HG03521 (cell line): Measurements from ENCODE around the gene ROS1.
"Not testable (repeated sequence)": the region's sequence is repeated elsewhere in the genome, so short reads cannot be mapped to it uniquely, and the experiment has no call there.

ENCODE experiments used
- ATAC-seq: cut with Tn5 transposase; IDR thresholded peaks from one replicate; pipeline ENCODE4 v1.9.1; 2021; ENCODE audit warnings: mild to moderate bottlenecking, moderate library complexity; ENCODE audit not compliant: unreplicated experiment

Gene ROS1

DNA sequence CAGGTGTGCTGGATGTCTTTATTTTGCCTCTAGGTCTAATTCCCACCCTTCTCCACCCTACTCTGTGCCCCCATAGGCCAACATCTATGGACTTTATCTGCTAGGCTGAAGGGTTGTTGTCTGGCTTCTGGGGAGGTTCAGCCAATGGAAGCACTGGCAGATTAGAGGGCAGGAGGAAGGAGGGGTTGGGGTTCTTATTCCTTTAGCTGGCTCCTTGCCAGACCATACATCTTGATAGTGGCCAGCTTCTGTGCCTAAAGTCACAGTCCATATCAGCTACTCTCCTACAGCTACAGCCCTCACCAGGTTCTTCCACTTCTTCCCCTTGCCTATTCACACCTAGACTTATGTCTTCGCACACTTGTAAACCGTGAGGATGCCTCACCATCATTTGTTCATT, 41.1 kb downstream of the ROS1 start:
- ATAC-seq = no peak

DNA sequence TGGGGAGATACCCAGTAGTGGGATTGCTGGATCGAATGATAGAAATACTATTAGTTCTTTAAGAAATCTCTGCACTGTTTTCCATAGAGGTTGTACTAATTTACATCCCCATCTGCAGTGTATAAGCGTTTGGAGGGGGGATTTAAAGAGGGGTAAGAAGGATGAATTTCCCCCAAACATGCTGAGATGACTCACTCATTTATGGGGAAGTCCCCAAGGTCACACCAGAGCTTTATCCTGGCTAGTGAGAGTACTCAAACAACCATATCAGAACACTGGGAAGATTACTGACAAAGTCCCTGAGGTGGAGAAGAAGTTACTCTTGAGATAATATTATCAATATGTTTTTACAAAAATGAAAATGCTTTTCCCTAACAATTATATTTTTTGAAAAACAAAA, 44.0 kb downstream of the ROS1 start:
- no peak for ATAC-seq

DNA sequence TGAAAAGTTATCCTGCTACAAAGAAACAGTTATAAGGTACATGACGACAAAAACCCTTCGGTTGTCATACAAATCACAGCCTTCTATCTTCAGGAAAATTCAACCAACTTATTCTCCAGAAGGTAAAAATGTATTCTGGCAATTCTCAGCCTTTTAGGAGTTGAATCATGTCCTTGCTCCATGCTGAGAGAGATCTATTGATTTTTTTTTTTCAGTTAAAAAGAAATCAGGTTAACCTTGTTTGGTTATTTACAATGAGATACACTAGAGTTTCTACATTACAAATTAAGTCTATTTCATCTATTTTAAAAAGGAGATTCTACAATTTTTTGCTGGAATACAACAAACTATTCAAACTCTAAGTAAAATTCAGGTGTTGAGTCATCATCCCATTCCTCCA, 45.4 kb downstream of the ROS1 start:
- no peak for ATAC-seq

DNA sequence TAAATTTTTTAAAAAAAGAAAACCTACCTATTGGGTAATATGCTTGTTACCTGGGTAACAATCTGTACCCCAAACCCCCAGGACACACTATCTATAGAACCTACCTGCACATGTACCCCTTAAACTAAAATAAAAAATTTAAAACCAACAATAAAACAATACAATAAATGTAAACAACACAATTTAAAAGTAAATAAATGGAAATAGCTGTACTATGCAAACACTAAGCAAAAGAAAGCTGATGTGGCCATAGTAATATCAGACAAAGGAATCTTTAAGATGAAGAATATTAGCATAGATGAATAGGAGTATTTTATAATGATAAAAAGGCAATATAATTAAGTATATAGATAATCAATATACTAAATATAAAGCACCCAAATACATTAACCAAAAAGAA, 50.3 kb downstream of the ROS1 start:
- ATAC-seq = no peak

DNA sequence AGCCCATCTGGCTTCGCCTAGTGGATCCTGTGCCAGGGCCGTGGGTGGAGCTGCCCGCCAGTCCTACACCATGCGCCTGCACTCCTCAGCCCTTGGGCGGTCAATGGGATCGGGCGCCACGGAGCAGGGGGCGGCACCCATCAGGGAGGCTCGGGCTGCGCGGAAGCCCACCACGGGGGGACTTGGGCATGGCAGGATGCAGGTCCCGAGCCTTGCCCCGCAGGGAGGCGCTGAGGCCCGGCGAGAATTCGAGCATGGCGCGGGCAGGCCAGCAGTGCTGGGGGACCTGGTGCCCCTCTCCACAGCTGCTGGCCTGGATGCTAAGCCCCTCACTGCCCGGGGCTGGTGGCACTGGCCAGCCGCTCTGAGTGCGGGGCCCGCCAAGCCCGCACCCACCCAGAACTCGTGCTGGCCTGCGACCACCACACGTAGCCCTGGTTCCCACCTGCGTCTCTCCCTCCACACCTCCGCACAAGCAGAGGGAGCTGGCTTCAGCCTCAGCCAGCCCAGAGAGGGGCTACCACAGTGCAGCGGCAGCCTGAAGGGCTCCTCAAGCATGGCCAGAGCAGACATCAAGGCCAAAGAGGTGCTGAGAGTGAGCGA, 52.4 kb downstream of the ROS1 start:
- ATAC-seq = no peak

DNA sequence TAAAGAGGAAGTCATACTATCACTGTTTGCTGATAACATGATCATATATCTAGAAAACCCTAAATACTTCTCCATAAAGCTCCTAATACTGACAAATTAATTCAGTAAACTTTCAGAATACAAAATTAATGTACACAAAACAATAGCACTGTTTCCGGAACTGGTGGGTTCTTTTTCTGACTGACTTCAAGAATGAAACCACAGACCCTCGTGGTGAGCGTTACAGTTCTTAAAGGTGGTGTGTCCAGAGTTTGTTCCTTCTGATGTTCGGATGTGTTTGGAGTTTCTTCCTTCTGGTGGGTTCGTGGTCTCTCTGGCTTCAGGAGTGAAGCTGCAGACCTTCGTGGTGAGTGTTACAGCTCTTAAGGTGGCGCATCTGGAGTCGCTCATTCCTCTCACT, 53.5 kb downstream of the ROS1 start:
- not testable (repeated sequence) for ATAC-seq

DNA sequence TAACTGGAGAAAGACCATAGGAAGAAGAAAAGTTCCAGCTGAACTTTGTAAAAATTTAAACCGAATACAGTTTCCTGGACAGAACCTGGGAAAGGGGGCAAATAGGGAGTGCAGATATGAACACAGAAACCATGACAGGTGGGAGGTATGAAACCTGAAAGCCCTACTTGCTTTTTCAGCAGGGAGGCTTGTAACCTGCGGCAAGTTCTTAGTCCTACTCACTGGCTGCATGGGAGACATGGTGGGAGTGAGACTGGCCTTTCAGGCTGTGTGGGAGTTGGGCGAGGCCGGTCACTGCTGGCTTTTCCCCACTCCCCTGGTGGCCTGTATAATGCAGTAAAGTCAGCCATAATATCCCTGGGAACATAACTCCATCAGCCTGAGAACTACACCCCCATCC, 54.2 kb downstream of the ROS1 start:
- no peak for ATAC-seq

DNA sequence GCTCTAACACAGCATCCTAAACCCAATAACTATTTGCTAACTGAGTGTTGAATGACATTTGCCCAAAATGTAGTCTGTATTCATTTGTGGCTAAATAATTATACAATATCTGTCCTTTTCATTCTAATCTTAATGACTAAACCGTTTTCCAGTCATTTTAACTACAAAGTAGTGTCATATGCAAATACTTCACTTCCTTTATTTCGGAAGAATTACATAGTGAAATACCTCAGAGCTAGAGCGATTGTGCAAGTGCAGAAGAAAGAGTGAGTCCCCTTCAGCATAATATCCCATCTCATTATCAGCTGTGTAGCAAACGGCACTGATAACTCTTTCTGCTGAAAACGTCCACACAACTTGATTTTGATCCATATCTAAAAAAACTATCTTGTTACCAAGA, 66.2 kb downstream of the ROS1 start:
- ATAC-seq = no peak

DNA sequence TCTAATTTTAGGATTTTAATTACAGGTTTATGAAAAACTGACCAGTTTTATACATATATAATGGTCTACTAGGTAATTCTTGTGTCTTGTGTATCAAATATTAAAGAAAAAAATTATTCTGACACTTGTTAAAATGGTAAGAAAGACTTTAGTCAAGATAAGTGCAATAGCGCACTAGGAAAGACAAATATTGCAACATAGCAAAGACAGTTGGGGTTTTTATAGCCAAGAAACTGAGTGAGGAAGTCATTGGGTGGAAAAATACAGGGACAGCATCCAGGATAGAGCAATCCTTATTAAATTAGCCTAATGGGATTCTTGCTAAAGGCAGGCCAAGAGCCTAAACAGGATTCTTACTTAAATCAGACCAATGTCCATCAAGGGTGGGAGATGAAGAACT, 71.1 kb downstream of the ROS1 start:
- ATAC-seq = no peak

DNA sequence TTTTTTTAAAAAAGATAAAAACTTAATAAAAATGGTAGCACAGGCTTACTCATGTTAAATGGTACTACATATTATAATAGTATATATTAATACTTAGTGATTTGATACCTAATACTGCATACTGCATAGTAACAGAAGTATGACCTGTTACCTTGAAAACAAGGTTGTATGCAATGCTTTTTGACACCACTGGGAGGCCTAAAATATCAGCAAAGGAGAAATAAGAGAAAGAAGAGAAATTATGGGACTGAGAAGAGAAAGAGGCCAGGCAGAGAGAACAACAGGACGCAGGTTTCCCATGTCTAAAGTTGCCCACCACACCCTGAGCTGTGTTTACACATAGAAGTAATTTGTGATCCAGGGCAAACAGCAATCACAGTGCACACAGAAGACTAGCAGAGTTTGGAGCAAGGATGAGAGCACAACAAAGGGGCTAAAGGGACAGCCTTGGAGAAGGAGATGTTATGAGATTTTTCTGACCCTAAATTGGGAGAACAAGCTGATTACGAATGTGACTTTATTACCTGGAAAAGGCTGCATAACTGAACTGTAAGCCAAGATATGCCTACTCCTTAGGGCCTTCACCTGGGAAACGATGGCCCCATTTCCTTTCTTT, 73.2 kb downstream of the ROS1 start:
- ATAC-seq = peak; percentile 51

DNA sequence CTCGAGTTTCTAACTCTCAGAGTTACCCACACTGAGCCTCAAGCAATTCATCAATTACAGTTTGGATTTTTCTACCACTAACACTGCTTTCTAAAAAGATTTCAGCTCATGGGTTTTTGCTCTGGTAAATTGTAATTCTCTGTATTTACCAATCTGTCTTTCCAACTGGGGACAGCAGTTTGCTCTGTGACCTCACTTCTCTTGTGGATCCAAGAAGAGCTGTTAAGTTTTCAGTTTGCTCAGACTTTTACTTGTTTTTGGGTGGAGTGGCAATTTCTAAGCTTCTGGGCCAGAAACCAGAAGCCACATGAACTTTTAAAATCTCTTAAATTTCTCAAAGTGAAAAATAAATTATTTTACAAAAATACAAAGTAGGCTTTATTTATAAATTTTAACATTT, 74.2 kb downstream of the ROS1 start:
- no peak for ATAC-seq

DNA sequence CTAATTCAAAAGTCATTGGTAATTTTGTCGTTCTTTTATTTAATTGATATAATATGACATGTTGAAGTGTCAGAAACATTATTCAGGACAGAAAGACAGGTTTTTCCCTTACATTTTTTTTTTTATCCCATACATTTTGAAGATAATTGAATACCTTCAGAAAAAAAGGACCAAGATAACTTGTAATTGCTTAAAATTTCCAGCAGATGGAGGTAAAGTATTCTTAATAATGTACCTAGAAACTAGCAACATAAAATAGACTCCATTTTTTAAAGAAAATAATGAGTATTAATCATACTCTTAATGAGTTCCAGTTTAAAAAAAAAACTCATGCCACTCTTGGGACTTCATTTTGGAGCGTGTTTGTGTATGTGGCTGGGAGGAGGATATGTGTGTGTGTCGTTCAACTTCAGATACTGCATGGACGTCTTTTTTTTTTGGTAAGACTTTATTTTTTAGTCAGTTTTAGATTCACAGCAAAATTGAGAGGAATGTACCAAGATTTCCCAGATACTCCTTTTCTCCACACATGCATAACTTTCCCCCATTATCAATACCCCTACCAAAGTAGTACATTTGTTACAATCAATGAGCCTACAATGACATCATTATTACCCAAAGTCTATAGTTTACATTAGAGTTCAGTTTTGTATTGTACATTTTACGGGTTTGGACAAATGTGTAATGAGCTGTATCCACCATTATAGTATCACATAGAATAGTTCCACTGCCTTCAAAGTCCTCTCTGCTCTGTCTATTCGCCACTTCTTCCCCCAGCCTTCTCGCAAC, 79.4 kb downstream of the ROS1 start:
- ATAC-seq = no peak

DNA sequence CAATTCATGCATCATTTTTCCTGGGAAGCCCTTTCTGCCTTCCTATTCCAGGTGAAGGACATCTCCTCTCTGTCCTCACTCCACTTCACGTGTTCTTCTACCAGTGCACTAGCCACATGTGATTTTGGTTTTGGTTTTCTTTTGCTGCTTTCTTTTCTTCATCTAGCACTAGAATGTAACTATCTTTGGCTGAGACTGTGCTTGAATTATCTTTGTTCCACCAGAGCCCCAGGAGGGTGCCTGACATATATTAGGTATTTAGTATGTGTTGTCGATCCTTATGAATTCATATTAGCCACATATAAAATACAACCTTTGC, 80.5 kb downstream of the ROS1 start:
- ATAC-seq = no peak

DNA sequence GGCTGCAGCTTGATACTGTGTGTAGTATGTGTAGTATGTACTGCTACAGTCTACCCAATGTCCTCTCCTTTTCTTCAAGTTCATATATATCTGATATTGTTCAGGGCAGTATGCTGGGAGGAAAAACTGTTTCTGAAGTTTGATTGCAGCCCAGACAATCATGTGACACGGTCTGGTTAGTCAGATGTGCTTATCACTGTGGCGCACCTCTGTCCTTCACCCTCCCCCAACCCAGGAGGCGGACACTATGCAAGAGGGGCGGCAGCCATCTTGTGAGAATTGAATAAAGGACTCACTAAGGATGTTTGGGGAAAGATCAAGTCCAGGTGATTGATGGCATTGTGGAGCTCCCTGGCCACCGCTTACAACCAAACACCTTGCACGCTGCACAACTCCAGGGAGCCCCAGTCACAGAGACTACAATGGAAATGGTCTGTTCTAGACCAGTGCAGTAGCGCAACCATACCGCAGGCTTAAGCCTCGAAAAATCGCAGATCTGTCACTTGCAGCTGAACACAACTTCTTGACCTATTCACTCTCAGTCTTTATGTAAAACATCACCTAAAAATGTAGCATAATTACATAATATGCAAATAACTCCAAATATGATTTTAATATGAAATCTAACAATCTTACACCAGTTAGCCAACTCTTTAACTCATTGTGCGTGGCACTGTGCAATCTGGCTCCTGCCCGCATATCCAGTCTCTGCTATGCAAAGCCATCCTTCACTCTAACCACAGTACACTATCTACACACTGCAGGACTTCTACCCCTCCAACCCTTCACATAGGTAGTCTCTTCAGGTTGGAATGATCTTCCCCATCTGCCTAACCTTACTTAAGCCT, 81.1 kb downstream of the ROS1 start:
- ATAC-seq = no peak

DNA sequence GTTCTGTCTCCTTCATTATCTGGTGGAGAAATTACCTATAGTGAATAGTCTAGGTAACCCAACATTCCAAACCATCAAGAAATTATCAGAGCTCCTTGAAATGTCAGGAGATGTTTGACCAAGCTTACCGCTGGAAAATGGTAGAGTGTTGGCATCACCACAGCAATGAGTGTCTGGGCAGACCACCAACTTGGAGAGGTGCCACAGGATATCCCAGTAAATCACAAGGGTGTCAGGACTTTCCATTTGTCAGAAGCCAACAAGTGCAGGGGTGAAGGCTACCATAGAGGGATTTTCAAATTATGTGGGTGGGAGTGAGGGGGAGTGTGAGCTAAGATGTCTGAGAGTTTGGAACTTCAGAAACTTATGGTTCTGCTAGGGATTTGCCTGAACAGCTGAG, 87.2 kb downstream of the ROS1 start:
- no peak for ATAC-seq

DNA sequence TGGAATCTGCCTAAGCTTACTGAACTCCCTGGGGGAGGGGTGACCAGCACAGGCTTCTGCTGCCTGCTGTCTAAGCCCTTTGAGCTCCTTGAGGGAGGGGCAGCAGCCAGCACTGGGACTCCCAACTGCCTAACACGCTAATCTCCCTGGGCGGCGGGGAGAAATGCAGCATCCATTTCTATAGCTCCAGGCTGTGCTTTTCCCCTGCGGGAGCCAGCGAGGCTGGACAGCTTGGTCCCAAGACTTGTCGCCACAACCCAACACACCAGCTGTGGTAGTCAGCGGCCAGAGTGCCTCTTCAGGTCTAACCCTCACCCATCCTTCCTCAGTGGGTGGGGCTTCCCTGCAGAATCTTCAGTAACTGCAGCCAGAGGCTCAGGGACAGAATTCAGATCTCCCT, 95.8 kb downstream of the ROS1 start:
- ATAC-seq = no peak

DNA sequence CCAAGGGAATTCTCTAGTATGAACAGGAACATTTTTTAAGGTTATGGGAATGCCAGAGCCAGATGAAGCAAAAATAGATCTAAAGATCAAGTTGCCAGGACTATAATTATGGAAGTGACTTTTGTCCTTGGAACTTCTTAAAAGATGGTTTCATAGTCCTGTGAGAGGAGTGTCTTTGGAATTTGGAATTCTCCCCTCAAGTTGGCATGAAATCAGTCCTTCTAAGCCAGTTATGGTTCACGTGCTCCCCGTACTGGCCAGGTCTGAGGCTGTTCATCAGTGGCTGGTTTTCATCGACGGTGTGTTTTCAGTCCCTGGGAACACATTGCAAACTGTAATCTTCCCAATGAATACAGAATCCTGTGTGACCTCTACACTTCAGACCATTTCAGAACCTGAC, 97.2 kb downstream of the ROS1 start:
- no peak for ATAC-seq

DNA sequence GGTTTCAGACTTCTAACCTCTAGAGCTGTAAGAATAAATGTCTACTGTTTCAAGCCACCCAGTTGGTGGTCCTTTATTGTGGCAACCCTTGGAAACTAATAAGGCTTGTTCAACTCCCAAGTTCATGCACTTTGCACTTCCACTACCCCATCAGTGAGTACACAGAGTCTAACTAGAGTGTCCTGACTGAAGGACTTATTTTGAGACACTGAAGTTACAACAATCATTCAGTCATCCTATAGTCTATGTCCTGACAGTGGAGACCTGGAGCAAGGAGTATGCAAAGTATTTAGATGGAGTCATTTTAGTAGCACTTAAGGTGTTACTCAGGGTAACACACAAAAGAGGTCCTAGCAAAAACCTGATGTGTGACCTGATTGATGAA, 97.7 kb downstream of the ROS1 start:
- no peak for ATAC-seq

DNA sequence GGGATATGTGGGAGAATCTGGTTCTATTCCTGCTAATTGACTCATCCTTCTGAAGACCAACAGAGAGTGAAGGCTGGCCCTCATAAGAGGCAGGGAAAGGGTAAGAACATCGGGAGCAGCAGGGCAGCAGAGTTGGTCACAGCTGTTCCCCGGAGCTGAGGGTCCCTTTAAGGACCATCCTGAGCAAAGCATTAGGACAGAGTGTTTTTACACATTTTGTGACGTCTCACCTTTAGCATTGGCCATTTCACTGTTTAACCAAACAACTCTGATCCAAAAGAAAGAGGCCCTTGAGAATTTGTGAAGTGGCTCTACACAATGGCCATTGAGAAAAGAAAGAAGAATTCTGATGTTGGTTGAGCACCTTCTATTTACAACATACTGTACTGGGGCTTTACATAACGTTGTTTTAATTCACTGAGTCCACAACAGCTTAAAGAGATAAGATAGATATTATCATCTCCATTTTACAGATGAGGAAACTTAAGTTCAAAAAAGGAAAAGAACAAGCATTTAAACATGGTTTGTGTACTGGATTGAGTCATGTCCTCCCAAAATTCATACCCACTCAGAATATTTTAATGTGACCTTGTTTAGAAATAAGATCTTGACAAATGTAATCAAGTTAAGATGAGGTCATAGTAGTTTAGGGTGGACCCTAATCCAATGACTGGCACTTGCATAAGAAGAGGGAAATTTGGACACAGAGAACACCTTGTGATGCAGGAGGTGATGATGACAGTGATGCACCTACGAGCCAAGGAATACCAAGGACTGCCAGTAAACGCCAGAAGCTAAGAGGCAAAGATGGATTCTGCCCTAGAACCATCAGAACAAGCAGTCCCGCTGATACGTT, 98.4 kb downstream of the ROS1 start:
- ATAC-seq = no peak

DNA sequence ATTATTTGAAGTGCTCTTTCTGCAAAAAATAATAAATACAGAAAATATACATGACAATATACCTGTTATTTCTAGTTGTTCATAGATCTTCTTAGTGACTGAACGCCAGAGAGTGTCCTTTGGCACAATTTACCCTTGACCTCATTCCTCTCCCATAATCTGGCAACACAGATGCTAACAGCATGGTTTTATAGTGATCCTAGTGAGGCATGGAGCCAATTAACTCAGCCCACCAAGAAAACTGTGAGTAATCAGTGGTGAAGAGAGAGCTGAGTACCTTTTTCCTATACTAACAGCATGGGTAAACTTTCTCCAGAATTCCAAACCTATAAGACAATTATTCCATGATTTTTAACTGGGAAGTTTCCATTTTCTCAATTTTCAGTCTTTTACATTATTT, 99.3 kb downstream of the ROS1 start:
- no peak for ATAC-seq

DNA sequence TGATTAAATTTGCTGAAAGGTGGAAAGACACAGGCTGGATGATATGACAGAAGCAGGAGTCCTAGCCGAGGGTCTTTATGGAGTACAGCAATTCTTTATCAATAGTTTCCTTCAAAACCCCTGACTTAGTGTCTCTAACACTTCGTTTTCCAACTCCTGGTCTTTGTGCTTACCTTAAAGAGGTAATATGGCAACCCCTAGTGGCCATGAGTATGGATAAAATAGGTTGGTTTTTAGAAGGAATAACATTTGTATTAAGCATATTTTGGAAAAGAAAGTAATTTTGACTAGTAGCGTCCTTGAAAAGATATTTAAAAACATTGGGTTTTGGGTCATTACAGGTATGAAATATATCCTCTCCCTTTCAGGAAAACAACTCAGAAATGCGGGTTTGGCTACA, 108.5 kb downstream of the ROS1 start:
- no peak for ATAC-seq
